Activated CD8-positive, alpha-beta T cell treated with anti-CD3 and anti-CD28 coated beads, Interleukin-2, amount 10 ng/mL, durations not matched to agents 7 days and 5 days (primary cell): ENCODE results near the gene TEAD1. TPM values are rescaled to one million over a fixed set of nuclear protein-coding genes. Genes with fewer than 3 reads are reported as not detected.

ENCODE experiments used
- ATAC-seq: fragments of 150-1000 bp; cut with Tn5 transposase; one replicate; pipeline ENCODE4 v1.10.0; 2021; ENCODE audit warnings: moderate library complexity
- CTCF ChIA-PET: fragments of 350-600 bp; sonication (Branson Sonifier 250); formaldehyde crosslinking; loops from one replicate; lab custom pipeline; 2021; ENCODE audit warnings: antibody characterized with exemption; lab: Charles Lee
- POLR2A ChIA-PET: fragments of 350-600 bp; sonication (Branson Sonifier 250); formaldehyde crosslinking; loops from one replicate; lab custom pipeline; 2021; ENCODE audit warnings: antibody characterized with exemption; lab: Charles Lee
- DNase-seq: peaks from one replicate; pipeline ENCODE4 v3.0.0-alpha.2; 2020
- H3K27ac Mint-ChIP-seq: one replicate; pipeline ENCODE4 v1.8.0; 2021; ENCODE audit warnings: mild to moderate bottlenecking, mixed read lengths
- H3K27me3 Mint-ChIP-seq: one replicate; pipeline ENCODE4 v1.8.0; 2021; ENCODE audit warnings: low read depth, mixed read lengths
- H3K36me3 Mint-ChIP-seq: one replicate; pipeline ENCODE4 v1.8.0; 2021; ENCODE audit warnings: low read depth, mixed read lengths
- H3K4me1 Mint-ChIP-seq: one replicate; pipeline ENCODE4 v1.8.0; 2021; ENCODE audit warnings: low read depth, mixed read lengths
- H3K4me3 Mint-ChIP-seq: one replicate; pipeline ENCODE4 v1.8.0; 2021; ENCODE audit warnings: mild to moderate bottlenecking, mixed read lengths
- H3K9me3 Mint-ChIP-seq: one replicate; pipeline ENCODE4 v1.8.0; 2022; ENCODE audit warnings: mixed read lengths; ENCODE audit not compliant: insufficient read depth
- total RNA-seq, 2 experiments: library from RNA; stranded (reverse); gene quantifications; one replicate each; pipeline ENCODE4 v1.2.3, GENCODE V29; 2021

Gene TEAD1
- total RNA-seq, 2 experiments from 2014 or later = 0.05 TPM; not detected in 1

GRCh38 chr11:12792018-12792417 lies 117.8 kb downstream of the TEAD1 start:
- no peaks in the 10 kb centered on the region for H3K36me3 Mint-ChIP-seq
- no peaks in the 10 kb centered on the region for H3K4me1 Mint-ChIP-seq
- no peak overlapping the region for H3K27ac Mint-ChIP-seq
- no peak overlapping the region for H3K4me3 Mint-ChIP-seq
- no peak for DNase-seq
- ChIA-PET POLR2A (no interaction called here), CTCF (no interaction called here)
- no peak for ATAC-seq
- peaks cover 7% of the 10 kb centered on the region for H3K27me3 Mint-ChIP-seq
- no peaks in the 10 kb centered on the region for H3K9me3 Mint-ChIP-seq

- ChIA-PET CTCF (no interaction called here), POLR2A (no interaction called here)
- no peak for DNase-seq
- Mint-ChIP-seq H3K4me3 (no peak overlapping the region), H3K27ac (no peak overlapping the region), H3K4me1 (no peaks in the 10 kb centered on the region), H3K27me3 (peaks cover 5% of the 10 kb centered on the region), H3K36me3 (no peaks in the 10 kb centered on the region), H3K9me3 (no peaks in the 10 kb centered on the region)
- ATAC-seq = no peak
Observed at GRCh38 chr11:12792590-12792989, 118.4 kb downstream of the TEAD1 start.

GRCh38 chr11:12793065-12793464 lies 118.8 kb downstream of the TEAD1 start:
- DNase-seq (no peak), ATAC-seq (no peak)
- H3K27me3 Mint-ChIP-seq = peaks cover 7% of the 10 kb centered on the region
- H3K4me3 Mint-ChIP-seq = no peak overlapping the region
- H3K9me3 Mint-ChIP-seq = no peaks in the 10 kb centered on the region
- ChIA-PET CTCF (no interaction called here), POLR2A (no interaction called here)
- no peak overlapping the region for H3K27ac Mint-ChIP-seq
- no peaks in the 10 kb centered on the region for H3K4me1 Mint-ChIP-seq
- no peaks in the 10 kb centered on the region for H3K36me3 Mint-ChIP-seq

- H3K4me3 Mint-ChIP-seq = no peak overlapping the region
- no peaks in the 10 kb centered on the region for H3K36me3 Mint-ChIP-seq
- no peaks in the 10 kb centered on the region for H3K4me1 Mint-ChIP-seq
- POLR2A ChIA-PET = no interaction called here
- H3K27me3 Mint-ChIP-seq = peaks cover 10% of the 10 kb centered on the region
- no peak for DNase-seq
- no peaks in the 10 kb centered on the region for H3K9me3 Mint-ChIP-seq
- ATAC-seq = no peak
- no peak overlapping the region for H3K27ac Mint-ChIP-seq
- CTCF ChIA-PET = no interaction called here
Observed at GRCh38 chr11:12793506-12793905, 119.3 kb downstream of the TEAD1 start.

GRCh38 chr11:12794576-12795230 lies 120.5 kb downstream of the TEAD1 start:
- H3K27me3 Mint-ChIP-seq = peaks cover 14% of the 10 kb centered on the region
- H3K36me3 Mint-ChIP-seq = no peaks in the 10 kb centered on the region
- H3K27ac Mint-ChIP-seq = no peak overlapping the region
- ATAC-seq (no peak), DNase-seq (no peak)
- H3K4me3 Mint-ChIP-seq = no peak overlapping the region
- H3K9me3 Mint-ChIP-seq = no peaks in the 10 kb centered on the region
- ChIA-PET POLR2A (no interaction called here), CTCF (no interaction called here)
- no peaks in the 10 kb centered on the region for H3K4me1 Mint-ChIP-seq

GRCh38 chr11:12797996-12798395 lies 123.8 kb downstream of the TEAD1 start:
- H3K27me3 Mint-ChIP-seq = peaks cover 35% of the 10 kb centered on the region
- POLR2A ChIA-PET = no interaction called here

GRCh38 chr11:12798609-12799011 lies 124.4 kb downstream of the TEAD1 start:
- Mint-ChIP-seq H3K9me3 (no peaks in the 10 kb centered on the region), H3K36me3 (no peaks in the 10 kb centered on the region), H3K27ac (no peak overlapping the region), H3K4me3 (no peak overlapping the region), H3K4me1 (no peaks in the 10 kb centered on the region), H3K27me3 (peaks cover 38% of the 10 kb centered on the region)
- ATAC-seq (no peak), DNase-seq (no peak)
- ChIA-PET POLR2A (no interaction called here), CTCF (no interaction called here)

More at GRCh38 chr11:12797996-12798395, 123.8 kb downstream of the TEAD1 start:
- Mint-ChIP-seq H3K27ac (no peak overlapping the region), H3K4me1 (no peaks in the 10 kb centered on the region), H3K4me3 (no peak overlapping the region), H3K9me3 (no peaks in the 10 kb centered on the region), H3K36me3 (no peaks in the 10 kb centered on the region)
- CTCF ChIA-PET = no interaction called here
- no peak for DNase-seq
- ATAC-seq = no peak

GRCh38 chr11:12799334-12799835 lies 125.2 kb downstream of the TEAD1 start:
- ATAC-seq (no peak), DNase-seq (no peak)
- no peaks in the 10 kb centered on the region for H3K9me3 Mint-ChIP-seq
- no peaks in the 10 kb centered on the region for H3K4me1 Mint-ChIP-seq
- no peak overlapping the region for H3K4me3 Mint-ChIP-seq
- no peak overlapping the region for H3K27ac Mint-ChIP-seq
- peaks cover 42% of the 10 kb centered on the region for H3K27me3 Mint-ChIP-seq
- ChIA-PET CTCF (no interaction called here), POLR2A (no interaction called here)
- H3K36me3 Mint-ChIP-seq = no peaks in the 10 kb centered on the region

- H3K36me3 Mint-ChIP-seq = no peaks in the 10 kb centered on the region
Observed at GRCh38 chr11:12800032-12800671, 125.9 kb downstream of the TEAD1 start.

GRCh38 chr11:12800871-12801270 lies 126.7 kb downstream of the TEAD1 start:
- ChIA-PET POLR2A (interaction anchor here (0.6 kb wide), 1 partner anchor 15 kb away, joined by 3 read pairs; no protein-coding TSS in a partner anchor), CTCF (interaction anchor here (1.2 kb wide), 1 partner anchor 12 kb away, joined by 3 read pairs; no protein-coding TSS in a partner anchor)
- Mint-ChIP-seq H3K27ac (no peak overlapping the region), H3K9me3 (no peaks in the 10 kb centered on the region), H3K27me3 (peaks cover 48% of the 10 kb centered on the region), H3K36me3 (no peaks in the 10 kb centered on the region), H3K4me1 (no peaks in the 10 kb centered on the region), H3K4me3 (no peak overlapping the region)
- ATAC-seq = no peak
- DNase-seq = no peak

More at GRCh38 chr11:12800032-12800671, 125.9 kb downstream of the TEAD1 start:
- no peaks in the 10 kb centered on the region for H3K9me3 Mint-ChIP-seq
- ChIA-PET POLR2A (no interaction called here), CTCF (no interaction called here)
- no peak overlapping the region for H3K27ac Mint-ChIP-seq
- no peak overlapping the region for H3K4me3 Mint-ChIP-seq
- ATAC-seq = no peak
- H3K27me3 Mint-ChIP-seq = peaks cover 44% of the 10 kb centered on the region
- H3K4me1 Mint-ChIP-seq = no peaks in the 10 kb centered on the region
- no peak for DNase-seq

- ChIA-PET CTCF (interaction anchor here (1.2 kb wide), 1 partner anchor 11 kb away, joined by 3 read pairs; no protein-coding TSS in a partner anchor), POLR2A (no interaction called here)
- H3K4me3 Mint-ChIP-seq = no peak overlapping the region
- ATAC-seq = no peak
- no peak overlapping the region for H3K27ac Mint-ChIP-seq
- peaks cover 51% of the 10 kb centered on the region for H3K27me3 Mint-ChIP-seq
- no peaks in the 10 kb centered on the region for H3K9me3 Mint-ChIP-seq
- H3K4me1 Mint-ChIP-seq = no peaks in the 10 kb centered on the region
- H3K36me3 Mint-ChIP-seq = no peaks in the 10 kb centered on the region
- DNase-seq = no peak
Observed at GRCh38 chr11:12801976-12802375, 127.8 kb downstream of the TEAD1 start.

GRCh38 chr11:12802418-12803085 lies 128.3 kb downstream of the TEAD1 start:
- DNase-seq (no peak), ATAC-seq (no peak)
- ChIA-PET CTCF (no interaction called here), POLR2A (no interaction called here)
- peaks cover 56% of the 10 kb centered on the region for H3K27me3 Mint-ChIP-seq
- H3K27ac Mint-ChIP-seq = no peak overlapping the region
- H3K4me1 Mint-ChIP-seq = no peaks in the 10 kb centered on the region
- no peaks in the 10 kb centered on the region for H3K36me3 Mint-ChIP-seq
- no peaks in the 10 kb centered on the region for H3K9me3 Mint-ChIP-seq
- H3K4me3 Mint-ChIP-seq = no peak overlapping the region
